HG03039 (cell line): ENCODE data around the gene OR6C65.

ENCODE experiments used
- ATAC-seq: cut with Tn5 transposase; IDR thresholded peaks from one replicate; pipeline ENCODE4 v1.9.1; 2021; ENCODE audit warnings: mild to moderate bottlenecking, moderate library complexity; ENCODE audit not compliant: unreplicated experiment

Gene OR6C65

GRCh38 chr12:55445357-55445756, 45.0 kb downstream of the OR6C65 start:
- ATAC-seq, result no peak

- no peak for ATAC-seq
Measured at GRCh38 chr12:55446326-55446725, 46.0 kb downstream of the OR6C65 start.

DNA sequence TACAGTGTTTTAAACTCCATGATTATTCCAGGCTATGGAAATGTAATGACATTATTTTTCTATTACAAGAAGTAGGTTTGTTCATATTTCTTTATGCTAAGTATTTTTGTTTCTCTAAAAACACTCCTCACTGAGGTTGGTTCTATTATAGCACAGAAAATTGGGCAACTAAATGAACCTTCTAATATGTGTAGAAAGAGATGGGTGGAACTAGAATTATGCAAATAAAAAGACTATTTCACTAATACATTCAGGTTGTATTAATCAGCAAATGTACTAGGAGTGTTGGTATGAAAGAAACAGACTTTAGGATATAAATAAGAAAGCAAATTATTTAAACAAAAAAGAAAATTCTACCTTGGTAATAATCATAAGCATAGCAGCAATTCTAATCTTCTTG, 48.5 kb downstream of the OR6C65 start:
- ATAC-seq, result no peak
